ENCODE measurements around the gene DSCAM.

Gene DSCAM

GRCh38 chr21:40531431-40532110 lies 315.4 kb downstream of the DSCAM start:
- H3K27me3 ChIP-seq (ENCODE audit: insufficient read depth, poor library complexity, severe bottlenecking) = no peaks in the 10 kb centered on the region
- TF ChIP-seq REST (IDR thresholded peaks at IDR 0.05; ENCODE audit: insufficient replicate concordance, low read depth) = no peak
- no peak for TF ChIP-seq POLR2AphosphoS5 (IDR thresholded peaks at IDR 0.05; ENCODE audit: low read depth)
- TF ChIP-seq GABPA (IDR thresholded peaks at IDR 0.05; ENCODE audit: low read depth) = no peak
- no peak for TF ChIP-seq SPI1 (IDR thresholded peaks at IDR 0.05; ENCODE audit: borderline replicate concordance, low read depth)
- TF ChIP-seq CTCF (IDR thresholded peaks at IDR 0.05; ENCODE audit: insufficient read depth, low read length) = no peak
- DNase-seq (ENCODE audit: low read depth in 1 of 2, low spot score in 1 of 2) = no peak
- no peak overlapping the region for H3K4me3 ChIP-seq (replicated peaks; ENCODE audit: insufficient read depth, low read length)
- H3K27ac ChIP-seq (replicated peaks) = no peak overlapping the region

- Histone ChIP-seq H3K27ac (replicated peaks) (no peak overlapping the region), H3K27me3 (ENCODE audit: insufficient read depth, poor library complexity, severe bottlenecking) (no peaks in the 10 kb centered on the region), H3K4me3 (replicated peaks; ENCODE audit: insufficient read depth, low read length) (no peak overlapping the region)
- DNase-seq (ENCODE audit: low read depth in 1 of 2, low spot score in 1 of 2) = no peak
- TF ChIP-seq POLR2AphosphoS5 (IDR thresholded peaks at IDR 0.05; ENCODE audit: low read depth) = no peak
These were observed 315.9 kb downstream of the DSCAM start for GRCh38 chr21:40531016-40531415.

GRCh38 chr21:40517646-40518045 lies 329.3 kb downstream of the DSCAM start:
- Histone ChIP-seq H3K4me3 (replicated peaks; ENCODE audit: insufficient read depth, low read length) (no peak overlapping the region), H3K27ac (replicated peaks) (no peak overlapping the region), H3K27me3 (ENCODE audit: insufficient read depth, poor library complexity, severe bottlenecking) (no peaks in the 10 kb centered on the region)
- DNase-seq (ENCODE audit: low read depth in 1 of 2, low spot score in 1 of 2) = no peak
- TF ChIP-seq CTCF (IDR thresholded peaks at IDR 0.05; ENCODE audit: insufficient read depth, low read length) = no peak
- TF ChIP-seq REST (IDR thresholded peaks at IDR 0.05; ENCODE audit: insufficient replicate concordance, low read depth) = no peak
- TF ChIP-seq GABPA (IDR thresholded peaks at IDR 0.05; ENCODE audit: low read depth) = no peak
- no peak for TF ChIP-seq SPI1 (IDR thresholded peaks at IDR 0.05; ENCODE audit: borderline replicate concordance, low read depth)
- TF ChIP-seq POLR2AphosphoS5 (IDR thresholded peaks at IDR 0.05; ENCODE audit: low read depth) = no peak

- no peak for TF ChIP-seq CTCF (IDR thresholded peaks at IDR 0.05; ENCODE audit: insufficient read depth, low read length)
- peak; percentile 96 for TF ChIP-seq SPI1 (IDR thresholded peaks at IDR 0.05; ENCODE audit: borderline replicate concordance, low read depth)
- no peak for TF ChIP-seq REST (IDR thresholded peaks at IDR 0.05; ENCODE audit: insufficient replicate concordance, low read depth)
- TF ChIP-seq GABPA (IDR thresholded peaks at IDR 0.05; ENCODE audit: low read depth) = no peak
These were observed 330.6 kb downstream of the DSCAM start for GRCh38 chr21:40516335-40516734.

More at GRCh38 chr21:40516335-40516734, 330.6 kb downstream of the DSCAM start:
- Histone ChIP-seq H3K27me3 (ENCODE audit: insufficient read depth, poor library complexity, severe bottlenecking) (no peaks in the 10 kb centered on the region), H3K4me3 (replicated peaks; ENCODE audit: insufficient read depth, low read length) (no peak overlapping the region), H3K27ac (replicated peaks) (peak overlapping the region; percentile 74)
- peak; percentile 3 to 82 for DNase-seq (ENCODE audit: low read depth in 1 of 2, low spot score in 1 of 2)
